ENCODE measurements around the gene WDR93. TPM values are rescaled to one million over a fixed set of nuclear protein-coding genes. Genes with fewer than 3 reads are reported as not detected.
"Not testable (repeated sequence)": the region's sequence is repeated elsewhere in the genome, so short reads cannot be mapped to it uniquely, and the experiment has no call there.

WDR93 gene
- total RNA-seq, 1 donor from 2014 or later = not detected

DNA sequence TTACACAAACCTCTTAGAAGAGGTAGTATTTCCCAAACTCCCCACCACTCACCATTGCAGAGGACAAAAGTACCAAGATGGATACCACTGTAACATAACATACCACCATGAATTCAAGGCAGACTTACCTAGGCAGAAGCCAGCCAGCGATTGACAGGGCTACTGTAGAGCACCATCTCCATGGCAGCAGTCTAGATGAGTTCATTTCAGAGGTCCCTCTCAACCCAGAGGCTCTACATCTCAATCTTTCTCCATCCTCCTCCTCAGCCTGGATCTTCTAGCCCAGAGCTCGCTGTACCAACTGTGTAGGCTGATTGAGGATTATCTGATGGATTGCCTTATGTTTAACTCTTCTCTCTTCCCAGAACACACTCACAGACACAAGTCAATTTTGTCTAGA, 9.5 kb upstream of the WDR93 start:
- DNase-seq (ENCODE audit: low read depth in 2 of 2) = no peak

- DNase-seq (ENCODE audit: low read depth in 2 of 2) = no peak
These were observed 4.6 kb upstream of the WDR93 start for GRCh38 chr15:89685995-89686394.

DNA sequence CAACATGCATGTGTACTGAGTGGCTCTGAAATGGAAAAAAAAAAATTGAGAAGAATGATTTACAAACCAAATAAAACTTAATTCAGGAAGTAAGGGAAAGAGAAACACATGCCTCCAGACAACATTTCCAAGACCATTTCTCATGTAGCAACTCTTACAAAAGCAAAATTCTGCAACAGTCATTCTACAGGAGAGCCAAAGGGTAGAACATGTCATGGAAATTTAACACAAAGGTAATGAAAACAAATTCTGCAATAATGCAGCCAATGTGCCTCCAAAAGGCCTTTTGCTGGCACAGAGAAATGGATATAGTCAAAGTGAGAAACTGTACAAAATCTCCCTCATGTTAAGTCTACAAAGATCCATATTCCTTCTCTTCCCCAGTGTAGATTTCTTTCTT, 4.1 kb upstream of the WDR93 start:
- DNase-seq (ENCODE audit: low read depth in 2 of 2) = no peak

GRCh38 chr15:89689930-89690275, 708 bp upstream of the WDR93 start:
- not testable (repeated sequence) for DNase-seq (ENCODE audit: low read depth in 2 of 2)

GRCh38 chr15:89693091-89693490, 2.5 kb downstream of the WDR93 start:
- DNase-seq (ENCODE audit: low read depth in 2 of 2) = no peak

DNA sequence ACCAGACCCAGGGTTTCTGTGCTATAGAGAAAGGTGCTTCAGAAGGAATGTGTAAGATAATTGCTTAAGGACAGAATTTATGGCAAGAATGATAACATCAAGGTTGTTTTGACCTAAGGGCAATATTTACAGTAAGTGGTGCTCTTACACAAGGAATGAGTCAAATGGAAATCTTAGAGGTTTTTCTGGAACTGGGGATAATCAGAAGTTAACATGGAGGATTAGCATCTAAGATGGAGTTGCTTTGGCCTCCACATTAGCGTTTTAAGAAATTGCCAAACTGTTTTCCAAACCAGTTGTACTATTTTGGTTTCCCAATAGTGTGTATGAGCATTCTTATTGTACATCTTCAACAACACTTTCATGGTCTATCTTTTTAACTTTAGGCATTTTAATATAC, 3.1 kb downstream of the WDR93 start:
- DNase-seq (ENCODE audit: low read depth in 2 of 2) = no peak

- no peak for DNase-seq (ENCODE audit: low read depth in 2 of 2)
These were observed 4.6 kb downstream of the WDR93 start for GRCh38 chr15:89695198-89695597.

GRCh38 chr15:89704411-89704810, 13.8 kb downstream of the WDR93 start:
- DNase-seq (ENCODE audit: low read depth in 2 of 2) = no peak

- no peak for DNase-seq (ENCODE audit: low read depth in 2 of 2)
These were observed 17.0 kb downstream of the WDR93 start for GRCh38 chr15:89707577-89707976.

DNA sequence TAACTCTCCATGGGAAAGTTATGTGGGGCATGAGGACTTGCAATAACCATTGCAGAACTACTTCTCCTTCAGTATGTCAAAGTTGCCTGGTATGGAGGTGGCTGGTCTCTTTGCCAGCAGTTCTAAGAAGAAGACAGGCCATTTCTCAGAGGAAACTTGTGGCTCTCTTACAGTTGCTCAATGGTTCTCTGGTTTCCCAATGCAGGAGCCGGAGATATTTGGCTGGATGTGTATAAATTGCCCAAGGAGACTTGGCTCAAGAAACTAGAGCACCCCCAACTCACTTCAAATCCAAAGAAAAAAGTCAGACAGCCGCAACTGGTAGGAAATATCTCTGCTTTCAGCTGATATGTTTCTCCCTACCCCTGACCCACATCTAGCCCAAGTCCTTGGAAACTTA, 24.2 kb downstream of the WDR93 start:
- DNase-seq (ENCODE audit: low read depth in 2 of 2) = no peak

GRCh38 chr15:89723031-89723430, 32.4 kb downstream of the WDR93 start:
- no peak for DNase-seq (ENCODE audit: low read depth in 2 of 2)

DNA sequence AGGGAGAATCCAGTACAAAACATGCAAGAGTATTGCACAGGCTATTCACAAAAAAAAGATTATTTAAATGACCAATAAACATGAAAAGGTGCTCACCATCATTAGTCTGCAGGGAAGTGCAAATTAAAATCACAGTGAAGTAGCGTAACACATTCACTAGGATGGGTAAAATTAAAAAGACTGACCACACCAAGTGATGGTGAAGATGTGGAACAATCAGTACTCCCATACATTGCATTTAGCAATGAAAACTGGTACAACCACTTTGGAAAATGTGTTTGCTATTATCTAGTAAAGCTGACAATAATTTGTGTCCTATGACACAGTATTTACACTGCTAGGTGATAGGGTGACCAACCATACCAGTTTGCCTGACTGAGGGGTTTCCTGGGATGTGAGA, 34.0 kb downstream of the WDR93 start:
- no peak for DNase-seq (ENCODE audit: low read depth in 2 of 2)

DNA sequence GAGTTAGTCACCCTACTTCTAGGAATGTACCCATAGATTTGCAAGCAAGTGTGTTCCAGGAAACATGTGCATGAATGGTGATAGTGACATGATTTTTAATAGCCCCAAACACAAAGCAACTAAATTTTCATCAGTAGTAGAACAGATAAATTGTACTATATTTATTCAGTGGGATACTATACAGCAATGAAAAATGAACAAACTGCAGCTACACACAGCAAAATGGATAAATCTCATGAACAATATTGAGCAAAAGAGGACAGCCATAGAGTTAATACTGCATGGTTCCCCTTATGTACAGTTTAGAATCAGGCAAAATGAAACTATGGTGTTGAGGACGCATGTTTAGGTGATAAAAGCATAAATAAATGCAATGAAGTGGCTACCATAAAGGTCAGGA, 34.5 kb downstream of the WDR93 start:
- DNase-seq (ENCODE audit: low read depth in 2 of 2) = no peak

- DNase-seq (ENCODE audit: low read depth in 2 of 2) = no peak
These were observed 37.6 kb downstream of the WDR93 start for GRCh38 chr15:89728254-89728653.

DNA sequence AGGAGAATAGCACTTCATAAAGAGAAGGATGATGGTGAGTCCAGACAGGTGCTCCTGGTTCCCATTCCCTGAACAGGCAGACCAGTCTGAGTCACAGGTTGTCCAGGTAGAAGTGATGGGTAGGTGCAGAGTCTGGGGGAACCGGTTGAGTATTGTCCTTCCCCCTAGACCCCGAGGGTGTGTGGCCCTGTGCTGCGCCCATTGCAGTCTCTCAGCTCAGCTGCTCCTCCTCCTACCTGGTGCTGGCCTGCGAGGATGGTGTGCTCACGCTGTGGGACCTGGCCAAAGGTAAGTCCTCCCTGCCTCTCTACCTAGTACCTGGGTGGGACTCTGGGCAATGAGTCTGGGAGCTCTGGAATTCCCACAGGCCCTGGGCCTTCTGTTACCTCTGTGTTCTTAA, 40.7 kb downstream of the WDR93 start:
- no peak for DNase-seq (ENCODE audit: low read depth in 2 of 2)

DNA sequence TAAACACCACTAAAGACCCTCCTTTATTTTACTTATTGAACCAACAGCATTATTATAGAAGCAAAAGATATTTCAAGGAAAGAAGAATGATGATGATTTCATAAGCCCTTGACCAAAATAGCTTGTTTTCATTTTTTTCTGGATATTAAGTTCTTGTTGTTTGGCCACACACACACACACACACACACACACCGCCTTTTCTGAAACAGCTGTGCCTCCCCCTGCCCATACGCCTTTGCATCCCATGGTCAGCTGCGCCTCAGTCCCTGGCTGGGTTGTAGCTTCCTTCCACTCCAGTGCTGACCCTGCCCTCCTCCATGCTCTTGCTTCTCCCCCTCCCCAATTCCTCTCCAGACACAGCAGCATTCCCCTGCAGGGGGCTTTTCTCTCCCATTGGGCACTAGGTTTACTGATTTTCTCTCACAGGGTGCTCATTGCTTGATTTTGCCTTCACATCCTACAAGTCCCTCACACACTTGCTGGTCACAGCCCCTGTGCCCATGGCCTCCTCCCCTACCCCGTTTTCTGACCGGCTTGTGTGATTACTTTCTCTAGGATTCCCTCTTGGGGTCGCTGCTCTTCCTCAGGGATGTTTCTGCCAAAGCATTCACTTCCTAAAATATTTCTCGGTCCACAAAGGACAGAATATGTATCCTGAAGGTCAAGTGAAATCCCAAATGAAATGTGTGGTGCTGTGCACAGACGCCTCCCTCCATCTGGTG, 42.0 kb downstream of the WDR93 start:
- no peak for DNase-seq (ENCODE audit: low read depth in 2 of 2)

- no peak for DNase-seq (ENCODE audit: low read depth in 2 of 2)
These were observed 45.2 kb downstream of the WDR93 start for GRCh38 chr15:89735773-89736172.

- peak; percentile 61 to 74 for DNase-seq (ENCODE audit: low read depth in 2 of 2)
These were observed 49.5 kb downstream of the WDR93 start for GRCh38 chr15:89740137-89740536.

- no peak for DNase-seq (ENCODE audit: low read depth in 2 of 2)
These were observed 52.4 kb downstream of the WDR93 start for GRCh38 chr15:89743011-89743410.

DNA sequence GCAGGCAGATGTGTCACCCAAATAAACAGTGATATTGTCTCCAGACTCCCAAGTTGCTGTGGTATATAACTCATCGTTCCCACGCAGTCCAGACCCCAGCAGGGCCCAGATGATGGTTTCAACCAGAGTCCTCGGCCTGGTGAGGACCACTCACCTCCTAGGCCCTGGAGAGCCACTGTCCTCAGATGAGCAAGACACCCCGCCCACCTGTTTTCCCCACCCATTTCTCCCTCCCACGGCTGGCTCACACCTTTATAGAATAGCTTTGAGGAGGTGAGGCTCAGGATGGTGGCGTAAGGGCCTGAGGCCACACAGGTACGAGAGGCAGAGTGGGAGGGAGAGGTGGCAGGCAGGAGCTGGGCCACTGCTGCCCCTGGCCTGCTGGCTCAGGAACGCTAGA, 53.0 kb downstream of the WDR93 start:
- DNase-seq (ENCODE audit: low read depth in 2 of 2) = no peak

DNA sequence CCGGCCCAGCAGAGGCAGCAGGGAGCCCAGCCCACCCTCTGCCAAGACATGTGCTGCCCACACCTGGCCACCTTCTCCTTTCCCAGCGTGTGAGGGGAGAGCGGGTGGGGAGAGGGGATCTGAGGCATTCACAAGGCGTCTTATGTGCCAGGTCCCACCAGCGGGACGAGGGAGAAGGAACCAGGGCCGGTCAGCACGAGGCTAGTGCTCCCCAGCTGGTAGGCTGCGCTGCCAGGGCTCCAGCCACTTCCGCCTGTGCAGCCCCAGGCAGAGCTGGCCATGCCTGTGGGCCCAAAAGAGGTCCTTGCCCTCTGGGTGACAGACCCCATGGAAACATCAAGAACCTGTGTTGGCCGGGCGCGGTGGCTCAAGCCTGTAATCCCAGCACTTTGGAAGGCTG, 54.5 kb downstream of the WDR93 start:
- no peak for DNase-seq (ENCODE audit: low read depth in 2 of 2)

DNA sequence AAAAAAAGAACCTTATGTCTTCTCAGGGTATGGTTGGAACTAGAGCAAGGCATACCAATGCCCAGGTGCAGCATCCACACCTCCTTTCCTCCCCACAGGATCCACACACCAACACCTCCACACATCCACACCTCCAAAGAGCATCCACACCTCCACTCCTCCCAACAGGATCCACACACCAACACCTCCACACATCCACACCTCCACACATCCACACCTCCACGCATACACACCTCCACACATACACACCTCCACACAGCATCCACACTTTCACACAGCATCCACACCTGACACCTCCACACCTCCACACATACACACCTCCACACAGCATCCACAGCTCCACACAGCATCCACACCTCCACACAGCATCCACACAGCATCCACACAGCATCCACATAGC, 55.2 kb downstream of the WDR93 start:
- no peak for DNase-seq (ENCODE audit: low read depth in 2 of 2)

GRCh38 chr15:89746386-89746780, 55.8 kb downstream of the WDR93 start:
- no peak for DNase-seq (ENCODE audit: low read depth in 2 of 2)
